ENCODE measurements around the gene TAGAP. TPM values are rescaled to one million over a fixed set of nuclear protein-coding genes. Genes with fewer than 3 reads are reported as not detected.

TAGAP gene
- total RNA-seq, 1 experiment from 2014 or later: 0.22 TPM

GRCh38 chr6:159068904-159069578, 24.2 kb upstream of the TAGAP start:
- Mint-ChIP-seq H3K36me3 (no peaks in the 10 kb centered on the region), H3K4me1 (peaks cover 24% of the 10 kb centered on the region), H3K27me3 (ENCODE audit: low read depth) (peaks cover 32% of the 10 kb centered on the region), H3K4me3 (peak overlapping the region; percentile 41), H3K27ac (no peak overlapping the region), H3K9me3 (no peaks in the 10 kb centered on the region)
- CTCF ChIA-PET: interaction anchor here (1.0 to 1.8 kb wide), 4 partner anchors 13 to 65 kb away, joined by 3 to 6 read pairs (median 4); no protein-coding TSS in a partner anchor
- POLR2A ChIA-PET: no interaction called here
- DNase-seq (ENCODE audit: low spot score) (peak; percentile 37), ATAC-seq (peak; percentile 92)
- no peak for TF ChIP-seq AR (CRISPR knock-in tag; IDR thresholded peaks at IDR 0.05)
- no peak for TF ChIP-seq ZNF396 (CRISPR knock-in tag; IDR thresholded peaks at IDR 0.05; ENCODE audit: borderline replicate concordance)
- peak; percentile 48; the same call in 1 of the 2 replicates for TF ChIP-seq MAX (CRISPR knock-in tag; IDR thresholded peaks at IDR 0.05)

- Mint-ChIP-seq H3K9me3 (no peaks in the 10 kb centered on the region), H3K4me3 (no peak overlapping the region), H3K27ac (no peak overlapping the region), H3K36me3 (no peaks in the 10 kb centered on the region), H3K4me1 (peaks cover 18% of the 10 kb centered on the region), H3K27me3 (ENCODE audit: low read depth) (peaks cover 26% of the 10 kb centered on the region)
- ATAC-seq: no peak
- no peak for DNase-seq (ENCODE audit: low spot score)
- CTCF ChIA-PET: interaction anchor here (1.4 to 1.8 kb wide), 3 partner anchors 11 to 67 kb away, joined by 3 to 6 read pairs (median 4); no protein-coding TSS in a partner anchor
- POLR2A ChIA-PET: no interaction called here
- no peak for TF ChIP-seq NR1H2 (CRISPR knock-in tag; IDR thresholded peaks at IDR 0.05)
These were observed 22.5 kb upstream of the TAGAP start for GRCh38 chr6:159067334-159067733.

- Mint-ChIP-seq H3K36me3 (no peaks in the 10 kb centered on the region), H3K27ac (no peak overlapping the region), H3K4me1 (peaks cover 18% of the 10 kb centered on the region), H3K27me3 (ENCODE audit: low read depth) (peaks cover 26% of the 10 kb centered on the region), H3K4me3 (no peak overlapping the region), H3K9me3 (no peaks in the 10 kb centered on the region)
- ChIA-PET CTCF (no interaction called here), POLR2A (no interaction called here)
- ATAC-seq (no peak), DNase-seq (ENCODE audit: low spot score) (no peak)
- TF ChIP-seq ZNF281 (CRISPR knock-in tag; IDR thresholded peaks at IDR 0.05): no peak
These were observed 21.7 kb upstream of the TAGAP start for GRCh38 chr6:159066483-159066882.

GRCh38 chr6:159065759-159066329, 21.1 kb upstream of the TAGAP start:
- ATAC-seq (no peak), DNase-seq (ENCODE audit: low spot score) (no peak)
- POLR2A ChIA-PET: no interaction called here
- TF ChIP-seq ATF3 (CRISPR knock-in tag; conservative IDR thresholded peaks at IDR 0.05) (no peak), NR3C1 (CRISPR knock-in tag; conservative IDR thresholded peaks at IDR 0.05; ENCODE audit: low read depth) (no peak), STAT6 (CRISPR knock-in tag; conservative IDR thresholded peaks at IDR 0.05; ENCODE audit: low read depth) (no peak), ATF1 (CRISPR knock-in tag; IDR thresholded peaks at IDR 0.05) (no peak), ESRRA (CRISPR knock-in tag; IDR thresholded peaks at IDR 0.05; ENCODE audit: borderline replicate concordance) (no peak), ZNF219 (CRISPR knock-in tag; IDR thresholded peaks at IDR 0.05; ENCODE audit: borderline replicate concordance) (no peak), GTF2I (CRISPR knock-in tag; conservative IDR thresholded peaks at IDR 0.05) (no peak), TEAD4 (CRISPR knock-in tag; IDR thresholded peaks at IDR 0.05) (no peak)
- no peak overlapping the region for H3K27ac Mint-ChIP-seq
- H3K27me3 Mint-ChIP-seq (ENCODE audit: low read depth): peaks cover 26% of the 10 kb centered on the region
- CTCF ChIA-PET: no interaction called here
- no peak overlapping the region for H3K4me3 Mint-ChIP-seq
- H3K36me3 Mint-ChIP-seq: no peaks in the 10 kb centered on the region
- no peaks in the 10 kb centered on the region for H3K9me3 Mint-ChIP-seq
- peaks cover 18% of the 10 kb centered on the region for H3K4me1 Mint-ChIP-seq

Data from WTC11 (cell line).